Activated CD8-positive, alpha-beta T cell treated with anti-CD3 and anti-CD28 coated beads for 36 hours (primary cell): ENCODE data around the gene SDK2. TPM values are rescaled to one million over a fixed set of nuclear protein-coding genes. Genes with fewer than 3 reads are reported as not detected.

ENCODE experiments used
- ATAC-seq: fragments of 200-7000 bp; cut with Tn5 transposase; one replicate; pipeline ENCODE4 v1.10.0; 2021; ENCODE audit warnings: mild to moderate bottlenecking, moderate library complexity
- CTCF ChIA-PET: fragments of 350-600 bp; sonication (Branson Sonifier 250); formaldehyde crosslinking; loops from one replicate; lab custom pipeline; 2021; ENCODE audit warnings: antibody characterized with exemption; lab: Charles Lee
- POLR2A ChIA-PET: fragments of 350-600 bp; sonication (Branson Sonifier 250); formaldehyde crosslinking; loops from one replicate; lab custom pipeline; 2021; ENCODE audit warnings: antibody characterized with exemption; lab: Charles Lee
- DNase-seq: peaks from one replicate; pipeline ENCODE4 v3.0.0-alpha.2; 2020
- H3K27ac Mint-ChIP-seq: one replicate; pipeline ENCODE4 v1.8.0; 2021; ENCODE audit warnings: mild to moderate bottlenecking, mixed read lengths
- H3K27me3 Mint-ChIP-seq: one replicate; pipeline ENCODE4 v1.8.0; 2021; ENCODE audit warnings: mixed read lengths
- H3K36me3 Mint-ChIP-seq: one replicate; pipeline ENCODE4 v1.8.0; 2021; ENCODE audit warnings: low read depth, mixed read lengths
- H3K4me1 Mint-ChIP-seq: one replicate; pipeline ENCODE4 v1.8.0; 2021; ENCODE audit warnings: low read depth, mixed read lengths
- H3K4me3 Mint-ChIP-seq: one replicate; pipeline ENCODE4 v1.8.0; 2021; ENCODE audit warnings: mild to moderate bottlenecking, moderate library complexity, mixed read lengths
- H3K9me3 Mint-ChIP-seq: one replicate; pipeline ENCODE4 v1.8.0; 2021; ENCODE audit warnings: mixed read lengths
- CTCF ChIP-seq: fragments of 200-600 bp; IDR thresholded peaks from one replicate; pipeline ENCODE4 v1.8.0; 2022; ENCODE audit warnings: antibody characterized with exemption, mild to moderate bottlenecking
- intact Hi-C: fragments of 100-400 bp; cut with micrococcal nuclease; formaldehyde crosslinking; loops from one replicate; pipeline ENCODE4 v1.10.0; 2022
- total RNA-seq, 2 experiments: library from RNA; stranded (reverse); gene quantifications; one replicate each; pipeline ENCODE4 v1.2.3, GENCODE V29; 2021

SDK2 gene
- total RNA-seq, 2 experiments from 2014 or later: 3.2 to 3.3 TPM

GRCh38 chr17:73415782-73416181 lies 228.5 kb downstream of the SDK2 start:
- no peak for ATAC-seq
- ChIA-PET CTCF (no interaction called here), POLR2A (no interaction called here)
- Mint-ChIP-seq H3K9me3 (no peaks in the 10 kb centered on the region), H3K4me1 (no peaks in the 10 kb centered on the region), H3K27me3 (no peaks in the 10 kb centered on the region), H3K27ac (no peak overlapping the region), H3K36me3 (no peaks in the 10 kb centered on the region), H3K4me3 (no peak overlapping the region)
- no peak for TF ChIP-seq CTCF
- no peak for DNase-seq
- intact Hi-C loops: no loop called here

GRCh38 chr17:73414171-73414955 lies 229.9 kb downstream of the SDK2 start:
- ChIA-PET CTCF (no interaction called here), POLR2A (no interaction called here)
- no peak overlapping the region for H3K4me3 Mint-ChIP-seq
- H3K9me3 Mint-ChIP-seq: no peaks in the 10 kb centered on the region
- H3K27ac Mint-ChIP-seq: no peak overlapping the region
- no peak for TF ChIP-seq CTCF
- DNase-seq: no peak
- intact Hi-C loops: no loop called here
- H3K36me3 Mint-ChIP-seq: no peaks in the 10 kb centered on the region
- ATAC-seq: no peak
- H3K27me3 Mint-ChIP-seq: no peaks in the 10 kb centered on the region
- no peaks in the 10 kb centered on the region for H3K4me1 Mint-ChIP-seq

GRCh38 chr17:73412914-73413313 lies 231.3 kb downstream of the SDK2 start:
- no peaks in the 10 kb centered on the region for H3K36me3 Mint-ChIP-seq
- POLR2A ChIA-PET: no interaction called here
- ATAC-seq: no peak

GRCh38 chr17:73411313-73411747 lies 232.9 kb downstream of the SDK2 start:
- DNase-seq: no peak
- no peak overlapping the region for H3K27ac Mint-ChIP-seq
- no peak for TF ChIP-seq CTCF
- POLR2A ChIA-PET: no interaction called here
- no peak overlapping the region for H3K4me3 Mint-ChIP-seq
- H3K36me3 Mint-ChIP-seq: no peaks in the 10 kb centered on the region
- intact Hi-C loops: no loop called here
- ATAC-seq: no peak
- H3K4me1 Mint-ChIP-seq: no peaks in the 10 kb centered on the region
- no peaks in the 10 kb centered on the region for H3K9me3 Mint-ChIP-seq
- CTCF ChIA-PET: interaction anchor here (1.2 kb wide), 1 partner anchor 18 kb away, joined by 3 read pairs; no protein-coding TSS in a partner anchor
- H3K27me3 Mint-ChIP-seq: no peaks in the 10 kb centered on the region

More at GRCh38 chr17:73412914-73413313, 231.3 kb downstream of the SDK2 start:
- CTCF ChIA-PET: no interaction called here
- DNase-seq: no peak
- Mint-ChIP-seq H3K9me3 (no peaks in the 10 kb centered on the region), H3K4me1 (no peaks in the 10 kb centered on the region), H3K4me3 (no peak overlapping the region), H3K27me3 (no peaks in the 10 kb centered on the region), H3K27ac (no peak overlapping the region)
- no peak for TF ChIP-seq CTCF
- intact Hi-C loops: no loop called here

- Mint-ChIP-seq H3K4me3 (no peak overlapping the region), H3K4me1 (no peaks in the 10 kb centered on the region), H3K36me3 (no peaks in the 10 kb centered on the region), H3K27me3 (no peaks in the 10 kb centered on the region), H3K27ac (no peak overlapping the region), H3K9me3 (no peaks in the 10 kb centered on the region)
- DNase-seq: no peak
- CTCF ChIA-PET: interaction anchor here (1.2 kb wide), 1 partner anchor 19 kb away, joined by 3 read pairs; no protein-coding TSS in a partner anchor
- POLR2A ChIA-PET: interaction anchor here (0.6 to 0.9 kb wide), 2 partner anchors 243 to 638 kb away, joined by 3 read pairs; no protein-coding TSS in a partner anchor
- no peak for ATAC-seq
- intact Hi-C loops: no loop called here
- no peak for TF ChIP-seq CTCF
Measured at GRCh38 chr17:73410586-73411312, 233.5 kb downstream of the SDK2 start.
